Ascending aorta (tissue), 2 donors: ENCODE data around the gene NPIPA1. TPM values are rescaled to one million over a fixed set of nuclear protein-coding genes. Genes with fewer than 3 reads are reported as not detected.
A peak's percentile ranks its signal among the peaks of the same experiment; 100 is the strongest.
"Not testable (repeated sequence)": the region's sequence is repeated elsewhere in the genome, so short reads cannot be mapped to it uniquely, and the experiment has no call there.

ENCODE experiments used
- DNase-seq, 2 donors: peaks; one replicate each; pipeline ENCODE4 v3.0.0-alpha.2; 2019; ENCODE audit warnings: low spot score in 2 of 2
- H3K27ac ChIP-seq, 2 donors: fragments of 200-600 bp; sonication (generic); one replicate each; pipeline ENCODE4 v1.5.1; 2016 to 2017; ENCODE audit warnings: mild to moderate bottlenecking in 1 of 2
- H3K27me3 ChIP-seq: fragments of 200-600 bp; sonication (generic); one replicate; pipeline ENCODE4 v1.5.1; 2017
- H3K36me3 ChIP-seq, 2 donors: fragments of 200-600 bp; sonication (generic); one replicate each; pipeline ENCODE4 v1.5.1; 2016
- H3K4me1 ChIP-seq, 2 donors: fragments of 200-600 bp; sonication (generic); one replicate each; pipeline ENCODE4 v1.5.1; 2016 to 2017; ENCODE audit warnings: mild to moderate bottlenecking in 1 of 2
- H3K4me3 ChIP-seq, 2 donors: fragments of 200-600 bp; sonication (generic); one replicate each; pipeline ENCODE4 v1.5.1; 2016 to 2017; ENCODE audit warnings: mild to moderate bottlenecking in 1 of 2
- H3K9me3 ChIP-seq, 2 donors: fragments of 200-600 bp; sonication (generic); one replicate each; pipeline ENCODE4 v1.5.1; 2016
- CTCF ChIP-seq, 3 experiments: fragments of 200-600 bp in 2 of 3; fragments of 450-650 bp in 1 of 3; sonication (generic) in 2 of 3; IDR thresholded peaks; one replicate each; pipeline ENCODE4 v1.5.1; 2016 to 2019; ENCODE audit warnings: antibody characterized with exemption in 3 of 3, mild to moderate bottlenecking in 1 of 3, moderate library complexity in 1 of 3
- intact Hi-C: fragments of 100-400 bp; cut with DNase I; formaldehyde crosslinking; loops from one replicate; pipeline ENCODE4 v1.15.1; 2023
- total RNA-seq: library from RNA; depleted of rRNA; stranded (reverse); fragments of >200 nt; gene quantifications from one replicate; pipeline ENCODE4 v1.1.0, GENCODE V29; 2016

The NPIPA1 gene
- 53.4 TPM for total RNA-seq

- H3K9me3 ChIP-seq, H3K4me3 ChIP-seq, H3K4me1 ChIP-seq, H3K27me3 ChIP-seq, DNase-seq, H3K36me3 ChIP-seq, intact Hi-C loops, H3K27ac ChIP-seq: not testable (repeated sequence)
Observed at GRCh38 chr16:14937143-14937542, at the start of gene NPIPA1. Gene NPIPA1, plus strand, starts transcription at chr16:14937443. Its CDS starts 0 bp downstream, at chr16:14937443.

DNA sequence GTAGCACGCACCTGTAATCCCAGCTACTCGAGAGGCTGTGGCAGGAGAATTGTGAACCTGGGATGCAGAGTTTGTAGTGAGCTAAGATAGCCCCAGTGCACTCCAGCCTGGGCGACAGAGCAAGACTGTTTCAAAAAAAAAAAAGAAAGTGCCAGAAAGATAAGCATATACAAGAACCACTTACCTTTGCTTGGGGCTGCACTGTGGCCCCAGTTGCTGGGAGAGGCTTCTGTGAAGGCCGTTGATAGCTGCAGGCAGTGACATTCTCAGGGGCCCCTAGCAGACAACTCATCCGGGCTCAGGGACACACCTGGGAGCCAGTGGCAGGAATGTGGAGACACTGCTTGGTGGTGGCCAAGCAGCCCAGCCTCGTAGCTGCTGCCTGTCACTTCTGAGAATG, 45.1 kb upstream of the NPIPA1 start:
- intact Hi-C loops, H3K36me3 ChIP-seq, H3K4me3 ChIP-seq, H3K27me3 ChIP-seq, H3K4me1 ChIP-seq, H3K9me3 ChIP-seq, H3K27ac ChIP-seq, DNase-seq: not testable (repeated sequence)

- DNase-seq, intact Hi-C loops: not testable (repeated sequence)
Observed at GRCh38 chr16:14895382-14895781, 41.9 kb upstream of the NPIPA1 start.

GRCh38 chr16:14896023-14896422, 41.2 kb upstream of the NPIPA1 start:
- H3K27me3 ChIP-seq, DNase-seq, H3K4me1 ChIP-seq, H3K36me3 ChIP-seq, H3K27ac ChIP-seq, H3K9me3 ChIP-seq, intact Hi-C loops, H3K4me3 ChIP-seq: not testable (repeated sequence)

More at GRCh38 chr16:14895382-14895781, 41.9 kb upstream of the NPIPA1 start:
- H3K9me3 ChIP-seq, H3K4me3 ChIP-seq, H3K4me1 ChIP-seq, H3K36me3 ChIP-seq, H3K27me3 ChIP-seq, H3K27ac ChIP-seq: not testable (repeated sequence)

- H3K27me3 ChIP-seq, intact Hi-C loops: not testable (repeated sequence)
- peak in 1 of 3 experiments; percentile 14 for TF ChIP-seq CTCF (IDR thresholded peaks at IDR 0.05)
Observed at GRCh38 chr16:14897006-14897664, 40.1 kb upstream of the NPIPA1 start.

DNA sequence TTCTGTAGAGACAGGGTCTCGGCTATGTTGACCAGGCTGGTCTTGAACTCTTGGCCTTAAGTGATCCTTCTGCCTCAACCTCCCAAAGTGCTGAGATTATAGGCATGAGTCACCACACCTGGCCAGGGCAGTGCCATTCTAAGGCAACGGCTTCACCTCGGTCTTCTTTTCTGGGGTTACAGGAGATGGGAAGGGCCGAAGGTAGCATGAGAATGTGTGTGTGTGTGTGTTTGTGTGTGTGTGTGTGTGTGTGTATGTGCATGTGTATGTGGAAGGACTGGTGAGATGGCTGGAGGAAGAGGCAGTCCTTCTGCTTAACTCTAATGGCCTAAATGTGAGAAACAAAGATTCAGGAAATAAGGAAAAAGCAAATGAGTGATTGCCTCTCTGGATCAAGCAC, 39.1 kb upstream of the NPIPA1 start:
- intact Hi-C loops, H3K4me3 ChIP-seq, H3K36me3 ChIP-seq, H3K27ac ChIP-seq, H3K4me1 ChIP-seq, H3K27me3 ChIP-seq, H3K9me3 ChIP-seq, DNase-seq: not testable (repeated sequence)

More at GRCh38 chr16:14897006-14897664, 40.1 kb upstream of the NPIPA1 start:
- not testable (repeated sequence) for H3K4me3 ChIP-seq, H3K9me3 ChIP-seq, H3K36me3 ChIP-seq, H3K27ac ChIP-seq, H3K4me1 ChIP-seq, DNase-seq

DNA sequence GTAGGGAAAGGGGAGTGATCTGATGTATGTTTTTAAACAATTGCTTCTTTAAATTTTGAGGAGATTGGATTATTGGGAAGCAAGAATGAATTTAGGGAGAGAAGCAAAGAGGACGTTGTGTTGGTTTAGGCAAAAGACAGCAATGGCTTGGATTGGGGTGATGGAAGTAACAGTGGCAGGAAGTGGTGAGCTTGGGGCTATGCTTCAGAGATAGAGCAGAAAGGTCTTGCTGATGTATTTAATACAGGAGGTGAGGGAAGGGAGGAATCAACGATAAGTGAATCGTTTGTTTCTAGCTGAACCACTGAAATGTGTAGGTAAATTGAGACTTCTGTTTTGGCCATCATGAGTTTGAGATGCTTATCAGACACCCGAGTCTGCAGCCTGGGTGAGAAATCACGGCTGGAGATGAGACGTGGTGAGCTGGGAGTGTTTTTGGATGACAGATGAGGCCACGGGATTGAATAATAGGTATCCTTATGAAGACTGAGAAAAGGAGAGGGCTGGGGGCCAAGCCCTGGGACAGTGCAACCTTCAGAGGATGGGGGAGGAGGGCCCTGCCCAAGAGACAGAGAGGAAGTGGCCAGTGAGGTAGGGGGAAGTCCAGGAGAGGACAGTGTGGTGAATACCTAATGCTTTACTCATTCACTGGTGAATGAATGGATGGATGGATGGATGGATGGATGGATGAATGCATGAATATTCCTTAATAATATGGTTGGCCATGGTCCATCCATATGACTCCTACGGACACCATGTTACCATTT, 33.9 kb upstream of the NPIPA1 start:
- H3K9me3 ChIP-seq, intact Hi-C loops, H3K27ac ChIP-seq, H3K4me1 ChIP-seq, H3K27me3 ChIP-seq, H3K4me3 ChIP-seq, DNase-seq, H3K36me3 ChIP-seq: not testable (repeated sequence)

- H3K4me1 ChIP-seq, intact Hi-C loops, H3K27me3 ChIP-seq: not testable (repeated sequence)
Observed at GRCh38 chr16:14909744-14910143, 27.5 kb upstream of the NPIPA1 start.

DNA sequence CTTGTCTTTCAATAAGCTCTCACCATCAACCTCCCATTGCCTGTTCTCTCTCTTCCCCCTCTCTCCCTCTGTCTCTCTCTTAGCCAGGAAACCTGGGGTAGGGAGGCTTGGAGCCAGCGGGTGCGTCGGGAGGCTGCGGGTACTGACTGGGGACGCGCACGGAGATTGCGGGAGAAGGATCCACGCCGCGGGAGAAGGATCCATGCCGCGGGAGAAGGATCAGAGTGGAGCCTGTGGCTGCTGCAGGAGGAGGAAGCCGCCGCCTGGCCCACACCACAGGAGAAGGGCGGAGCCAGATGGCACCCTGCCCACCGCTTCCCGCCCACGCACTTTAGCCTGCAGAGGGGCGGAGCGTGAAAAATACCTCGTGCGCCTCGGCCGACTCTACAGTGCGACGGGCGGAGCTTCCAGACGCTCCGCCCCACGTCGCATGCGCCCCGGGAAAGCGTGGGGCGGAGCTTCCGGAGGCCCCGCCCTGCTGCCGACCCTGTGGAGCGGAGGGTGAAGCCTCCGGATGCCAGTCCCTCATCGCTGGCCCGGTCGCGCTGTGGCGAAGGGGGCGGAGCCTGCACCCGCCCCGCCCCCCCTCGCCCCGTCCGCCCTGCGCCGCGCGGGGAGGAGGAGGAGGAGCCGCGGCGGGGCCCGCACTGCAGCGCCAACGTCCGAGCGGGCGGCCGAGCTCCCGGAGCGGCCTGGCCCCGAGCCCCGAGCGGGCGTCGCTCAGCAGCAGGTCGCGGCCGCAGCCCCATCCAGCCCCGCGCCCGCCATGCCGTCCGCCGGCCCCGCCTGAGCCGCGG, 26.2 kb upstream of the NPIPA1 start:
- intact Hi-C loops, H3K4me1 ChIP-seq, H3K9me3 ChIP-seq, DNase-seq, H3K27ac ChIP-seq, H3K36me3 ChIP-seq, H3K4me3 ChIP-seq, H3K27me3 ChIP-seq: not testable (repeated sequence)

More at GRCh38 chr16:14909744-14910143, 27.5 kb upstream of the NPIPA1 start:
- not testable (repeated sequence) for H3K9me3 ChIP-seq, H3K36me3 ChIP-seq, H3K27ac ChIP-seq, H3K4me3 ChIP-seq
- peak in 1 of 2 donors; percentile 2 for DNase-seq

- peak overlapping the region; percentile 56 to 65 for H3K27ac ChIP-seq
- H3K36me3 ChIP-seq, H3K27me3 ChIP-seq, intact Hi-C loops, H3K9me3 ChIP-seq, H3K4me1 ChIP-seq: not testable (repeated sequence)
- peak overlapping the region; percentile 57 to 62 for H3K4me3 ChIP-seq
- DNase-seq = peak; percentile 29 to 86
Observed at GRCh38 chr16:14911954-14912353, 25.3 kb upstream of the NPIPA1 start.

DNA sequence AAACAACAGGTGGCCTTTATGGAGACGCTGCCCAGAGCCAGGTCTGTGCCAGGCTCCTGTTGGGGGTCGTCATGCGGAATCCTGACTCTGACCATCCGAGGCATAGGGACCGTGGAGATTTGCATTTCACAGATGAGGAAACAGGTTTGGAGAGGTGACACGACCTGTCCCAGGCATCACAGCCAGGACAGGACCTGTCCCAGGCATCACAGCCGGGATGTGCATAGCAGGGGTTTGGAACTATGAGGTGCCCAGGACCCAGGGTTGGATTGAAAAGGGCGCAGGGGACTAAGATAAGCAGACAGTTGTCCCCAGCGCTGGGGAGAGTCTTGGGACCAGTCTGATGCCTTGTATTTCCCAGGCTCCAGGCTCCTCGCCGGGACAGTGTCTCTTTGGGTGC, 24.7 kb upstream of the NPIPA1 start:
- H3K9me3 ChIP-seq, H3K27ac ChIP-seq, intact Hi-C loops, H3K36me3 ChIP-seq, DNase-seq, H3K4me3 ChIP-seq, H3K4me1 ChIP-seq, H3K27me3 ChIP-seq: not testable (repeated sequence)

DNA sequence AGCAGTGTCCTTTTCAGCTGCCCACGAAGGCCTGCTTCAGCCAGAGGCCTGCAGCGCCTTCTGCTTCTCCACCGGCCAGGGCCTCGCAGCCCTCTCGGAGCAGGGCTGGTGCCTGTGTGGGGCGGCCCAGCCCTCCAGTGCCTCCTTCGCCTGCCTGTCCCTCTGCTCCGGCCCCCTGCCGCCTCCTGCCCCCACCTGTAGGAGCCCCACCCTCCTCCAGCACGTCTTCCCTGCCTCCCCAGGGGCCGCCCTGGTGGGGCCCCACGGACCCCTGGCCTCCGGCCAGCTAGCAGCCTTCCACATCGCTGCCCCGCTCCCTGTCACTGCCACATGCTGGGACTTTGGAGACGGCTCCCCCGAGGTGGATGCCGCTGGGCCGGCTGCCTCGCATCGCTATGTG, 18.7 kb upstream of the NPIPA1 start:
- H3K36me3 ChIP-seq, H3K4me3 ChIP-seq, H3K9me3 ChIP-seq, H3K27me3 ChIP-seq, H3K4me1 ChIP-seq, intact Hi-C loops, H3K27ac ChIP-seq: not testable (repeated sequence)
- DNase-seq = peak in 1 of 2 donors; percentile 34
